ENCODE results near the gene INO80.

INO80 gene

DNA sequence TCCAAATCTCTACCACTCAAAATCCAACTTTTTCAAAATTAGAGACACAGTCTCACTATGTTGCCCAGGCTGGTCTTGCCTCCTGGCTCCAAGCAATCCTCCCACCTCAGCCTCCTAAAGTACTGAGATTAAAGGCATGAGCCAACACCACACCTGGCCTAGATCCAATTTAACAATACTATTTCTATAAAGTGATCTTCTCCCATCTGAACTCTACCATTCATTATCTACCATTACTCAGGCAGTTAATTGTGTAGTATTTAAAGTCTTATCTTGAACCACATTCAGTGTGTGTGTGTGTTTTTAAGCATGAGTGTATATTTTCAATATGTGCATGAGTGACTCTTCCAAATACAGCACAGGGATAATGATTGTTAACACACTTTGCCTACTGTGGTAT, 77.0 kb downstream of the INO80 start:
- TF ChIP-seq, protein P1, sequence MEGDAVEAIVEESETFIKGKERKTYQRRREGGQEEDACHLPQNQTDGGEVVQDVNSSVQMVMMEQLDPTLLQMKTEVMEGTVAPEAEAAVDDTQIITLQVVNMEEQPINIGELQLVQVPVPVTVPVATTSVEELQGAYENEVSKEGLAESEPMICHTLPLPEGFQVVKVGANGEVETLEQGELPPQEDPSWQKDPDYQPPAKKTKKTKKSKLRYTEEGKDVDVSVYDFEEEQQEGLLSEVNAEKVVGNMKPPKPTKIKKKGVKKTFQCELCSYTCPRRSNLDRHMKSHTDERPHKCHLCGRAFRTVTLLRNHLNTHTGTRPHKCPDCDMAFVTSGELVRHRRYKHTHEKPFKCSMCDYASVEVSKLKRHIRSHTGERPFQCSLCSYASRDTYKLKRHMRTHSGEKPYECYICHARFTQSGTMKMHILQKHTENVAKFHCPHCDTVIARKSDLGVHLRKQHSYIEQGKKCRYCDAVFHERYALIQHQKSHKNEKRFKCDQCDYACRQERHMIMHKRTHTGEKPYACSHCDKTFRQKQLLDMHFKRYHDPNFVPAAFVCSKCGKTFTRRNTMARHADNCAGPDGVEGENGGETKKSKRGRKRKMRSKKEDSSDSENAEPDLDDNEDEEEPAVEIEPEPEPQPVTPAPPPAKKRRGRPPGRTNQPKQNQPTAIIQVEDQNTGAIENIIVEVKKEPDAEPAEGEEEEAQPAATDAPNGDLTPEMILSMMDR (IDR thresholded peaks at IDR 0.05; ENCODE audit: control insufficient read depth, insufficient read depth, low read depth, low read length, missing control alignments), result no peak
- no peak overlapping the region for H3K4me3 ChIP-seq (ENCODE audit: control insufficient read depth, low read depth, low read length)
- no peak for DNase-seq (ENCODE audit: low read depth)

DNA sequence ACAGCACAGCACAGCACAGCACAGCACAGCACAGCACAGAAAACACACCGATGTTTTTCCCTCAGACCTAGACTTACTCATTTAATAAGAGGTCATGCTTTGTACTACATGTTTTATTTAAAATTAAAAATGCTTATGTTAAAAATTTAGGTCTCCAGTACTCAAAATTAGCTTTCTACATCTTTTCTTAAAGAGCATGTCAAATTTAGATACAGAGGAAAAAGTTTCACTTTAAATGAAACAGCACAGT, 84.1 kb downstream of the INO80 start:
- TF ChIP-seq, protein P1 (IDR thresholded peaks at IDR 0.05; ENCODE audit: control insufficient read depth, insufficient read depth, low read depth, low read length, missing control alignments), result no peak
- no peak overlapping the region for H3K4me3 ChIP-seq (ENCODE audit: control insufficient read depth, low read depth, low read length)
- no peak for DNase-seq (ENCODE audit: low read depth)

DNA sequence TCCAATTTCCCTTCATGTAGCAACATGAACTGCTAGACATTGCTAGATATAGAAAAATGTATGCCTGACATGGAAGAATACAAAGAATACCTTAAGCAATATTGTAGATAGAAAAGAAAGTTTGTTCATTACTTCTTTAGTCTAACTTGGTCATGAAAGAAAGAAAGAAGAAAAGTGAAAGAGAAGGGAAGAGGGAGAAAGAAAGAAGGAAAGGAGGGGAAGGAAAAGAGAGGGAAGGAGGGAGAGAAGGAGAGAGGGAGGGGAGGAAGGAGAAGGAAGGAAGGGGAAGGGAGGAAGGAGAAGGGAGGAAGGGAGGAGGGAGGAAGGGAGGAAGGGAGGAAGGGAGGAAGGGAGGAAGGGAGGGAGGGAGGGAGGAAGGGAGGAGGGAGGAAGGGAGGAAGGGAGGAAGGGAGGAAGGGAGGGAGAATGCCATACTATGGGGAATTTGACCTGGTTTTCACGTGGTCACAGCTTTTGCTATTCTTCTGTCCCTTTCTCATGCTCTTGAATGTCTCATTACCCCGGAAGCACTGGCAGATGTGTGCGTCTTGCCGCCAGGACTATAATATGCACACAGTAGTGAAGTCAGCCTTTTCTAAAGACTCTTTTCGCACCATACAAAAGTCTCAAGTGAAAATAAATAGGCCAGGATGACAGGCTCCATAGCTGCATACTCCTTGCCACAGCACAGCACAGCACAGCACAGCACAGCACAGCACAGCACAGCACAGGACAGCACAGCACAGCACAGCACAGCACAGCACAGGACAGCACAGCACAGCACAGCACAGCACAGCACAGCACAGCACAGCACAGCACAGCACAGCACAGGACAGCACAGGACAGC, 84.6 kb downstream of the INO80 start:
- H3K4me3 ChIP-seq (ENCODE audit: control insufficient read depth, low read depth, low read length), result no peak overlapping the region
- TF ChIP-seq, protein P1 (IDR thresholded peaks at IDR 0.05; ENCODE audit: control insufficient read depth, insufficient read depth, low read depth, low read length, missing control alignments), result no peak
- no peak for DNase-seq (ENCODE audit: low read depth)

DNA sequence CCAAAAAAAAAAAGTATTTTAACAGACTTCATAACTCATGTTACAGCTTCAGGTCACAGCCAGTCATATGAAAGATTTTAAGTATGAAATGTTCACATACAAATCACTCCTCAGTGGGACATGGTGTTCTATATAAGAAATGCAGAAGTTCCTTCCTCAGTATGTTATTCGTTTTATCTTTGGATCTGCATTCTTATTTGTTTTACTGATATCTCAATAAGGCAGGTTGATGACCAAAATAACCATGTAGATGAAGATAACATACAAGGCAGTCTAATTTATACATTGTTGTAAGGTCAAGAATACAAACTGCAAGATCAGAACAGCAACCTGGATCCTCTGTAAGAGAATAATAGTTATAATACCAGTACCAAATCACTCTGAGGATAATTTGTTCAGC, 87.2 kb downstream of the INO80 start:
- DNase-seq (ENCODE audit: low read depth), result no peak
- TF ChIP-seq, protein P1 (IDR thresholded peaks at IDR 0.05; ENCODE audit: control insufficient read depth, insufficient read depth, low read depth, low read length, missing control alignments), result no peak
- H3K4me3 ChIP-seq (ENCODE audit: control insufficient read depth, low read depth, low read length), result no peak overlapping the region

DNA sequence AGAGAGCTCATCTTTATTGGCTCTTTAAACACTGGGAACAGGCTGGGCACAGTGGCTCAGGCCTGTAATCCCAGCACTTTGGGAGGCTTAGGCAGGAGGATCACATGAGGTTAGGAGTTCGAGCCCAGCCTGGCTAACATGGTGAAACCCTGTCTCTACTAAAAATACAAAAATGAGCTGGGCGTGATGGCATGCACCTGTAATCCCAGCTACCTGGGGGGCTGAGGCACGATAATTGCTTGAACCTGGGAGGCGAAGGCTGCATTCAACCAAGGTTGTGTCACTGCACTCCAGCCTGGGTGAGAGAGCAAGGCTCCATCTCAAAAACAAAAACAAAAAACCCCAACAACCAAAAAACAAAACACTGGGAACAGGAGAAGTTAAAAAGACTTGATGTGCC, 90.7 kb downstream of the INO80 start:
- no peak for DNase-seq (ENCODE audit: low read depth)
- H3K4me3 ChIP-seq (ENCODE audit: control insufficient read depth, low read depth, low read length), result no peak overlapping the region
- TF ChIP-seq, protein P1 (IDR thresholded peaks at IDR 0.05; ENCODE audit: control insufficient read depth, insufficient read depth, low read depth, low read length, missing control alignments), result no peak

DNA sequence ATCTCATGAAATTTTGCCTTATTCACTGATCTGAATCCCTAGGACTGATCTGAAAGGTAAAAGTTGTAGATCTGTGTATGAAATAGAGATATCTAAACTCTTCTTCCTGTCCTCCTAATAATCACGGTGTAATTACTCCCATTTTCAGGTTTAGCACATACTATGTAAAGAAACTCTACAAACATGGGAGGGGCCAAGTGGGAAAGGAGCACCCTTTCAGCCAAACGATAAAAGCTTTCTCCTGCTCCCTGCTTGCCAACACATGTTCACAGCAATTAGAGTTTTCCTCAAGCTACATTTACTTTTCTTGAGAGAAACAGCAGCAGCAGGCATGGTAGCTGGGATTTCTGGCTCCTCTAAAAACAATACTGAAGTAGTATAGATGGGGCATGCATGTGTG, 91.2 kb downstream of the INO80 start:
- no peak overlapping the region for H3K4me3 ChIP-seq (ENCODE audit: control insufficient read depth, low read depth, low read length)
- no peak for DNase-seq (ENCODE audit: low read depth)
- TF ChIP-seq, protein P1 (IDR thresholded peaks at IDR 0.05; ENCODE audit: control insufficient read depth, insufficient read depth, low read depth, low read length, missing control alignments), result no peak

Measured in AG09309 (cell line).